ENCODE data around the gene GRB7. TPM values are rescaled to one million over a fixed set of nuclear protein-coding genes. Genes with fewer than 3 reads are reported as not detected.
A peak's percentile ranks its signal among the peaks of the same experiment; 100 is the strongest.

Gene GRB7
- polyA plus RNA-seq, 2 of the 4 experiments (the other 2 are of a cell fraction): 5.9 to 10.1 TPM

DNA sequence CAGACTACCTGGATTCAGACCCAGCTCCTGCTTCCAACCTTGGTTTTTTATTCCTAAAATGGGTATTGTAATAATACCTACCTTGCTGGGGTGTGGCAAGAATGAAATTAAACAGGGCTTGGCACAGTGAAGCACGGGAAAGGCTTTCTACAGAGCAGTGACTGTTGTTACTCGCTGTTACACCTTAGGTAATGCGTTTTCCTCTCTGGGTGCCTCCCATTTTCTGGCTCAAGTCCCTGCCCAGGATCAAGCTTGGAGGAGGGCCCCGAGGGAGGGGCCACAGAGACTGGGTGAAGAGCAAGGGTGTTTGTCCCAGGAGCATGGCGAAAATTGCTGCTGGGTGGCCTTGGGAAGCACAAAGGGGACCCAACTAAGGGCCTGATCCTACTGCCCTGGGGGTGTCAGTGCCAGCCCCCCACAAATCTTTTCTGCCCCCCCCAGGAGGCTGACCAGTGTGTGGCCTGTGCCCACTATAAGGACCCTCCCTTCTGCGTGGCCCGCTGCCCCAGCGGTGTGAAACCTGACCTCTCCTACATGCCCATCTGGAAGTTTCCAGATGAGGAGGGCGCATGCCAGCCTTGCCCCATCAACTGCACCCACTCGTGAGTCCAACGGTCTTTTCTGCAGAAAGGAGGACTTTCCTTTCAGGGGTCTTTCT lies 20.7 kb upstream of the GRB7 start:
- H3K4me2 ChIP-seq: no peak overlapping the region
- ChIA-PET CTCF (interaction anchor here (0.7 to 4.2 kb wide), 7 partner anchors 9 to 94 kb away, joined by 3 to 46 read pairs (median 5); partner anchors contain the start of gene MIEN1), POLR2A (no interaction called here)
- no peaks in the 10 kb centered on the region for H3K4me1 ChIP-seq
- DNase-seq (ENCODE audit: low read depth in 1 of 2, low spot score in 1 of 2) (no peak), FAIRE-seq (no peak), ATAC-seq (0 out of 6 replicates have a peak, but pooled peaks of 1 of the 2 experiments have one; percentile 10)
- no peak overlapping the region for H3K27ac ChIP-seq
- 89% methylated on average over 11 of the region's 11 CpGs for WGBS (ENCODE audit: missing lambda C conversion rate)
- no peak overlapping the region for H3K4me3 ChIP-seq
- H3K9me3 ChIP-seq: no peaks in the 10 kb centered on the region
- TF ChIP-seq HOXB5 (CRISPR knock-in tag; IDR thresholded peaks at IDR 0.05) (no peak), KDM1A (IDR thresholded peaks at IDR 0.05; ENCODE audit: low read depth) (no peak), CHD2 (IDR thresholded peaks at IDR 0.05; ENCODE audit: low read length, partially characterized antibody) (no peak), GATA3 (IDR thresholded peaks at IDR 0.05; ENCODE audit: borderline replicate concordance) (no peak), RFX5 (IDR thresholded peaks at IDR 0.05) (no peak), HOXA7 (CRISPR knock-in tag; IDR thresholded peaks at IDR 0.05) (no peak), CHD4 (IDR thresholded peaks at IDR 0.05; ENCODE audit: borderline replicate concordance) (no peak), JUNB (IDR thresholded peaks at IDR 0.05) (no peak), RARB (CRISPR knock-in tag; IDR thresholded peaks at IDR 0.05) (no peak), NPAS2 (CRISPR knock-in tag; IDR thresholded peaks at IDR 0.05; ENCODE audit: borderline replicate concordance) (no peak), TP53 (CRISPR knock-in tag; IDR thresholded peaks at IDR 0.05) (no peak), PBX3 (IDR thresholded peaks at IDR 0.05) (no peak)

DNA sequence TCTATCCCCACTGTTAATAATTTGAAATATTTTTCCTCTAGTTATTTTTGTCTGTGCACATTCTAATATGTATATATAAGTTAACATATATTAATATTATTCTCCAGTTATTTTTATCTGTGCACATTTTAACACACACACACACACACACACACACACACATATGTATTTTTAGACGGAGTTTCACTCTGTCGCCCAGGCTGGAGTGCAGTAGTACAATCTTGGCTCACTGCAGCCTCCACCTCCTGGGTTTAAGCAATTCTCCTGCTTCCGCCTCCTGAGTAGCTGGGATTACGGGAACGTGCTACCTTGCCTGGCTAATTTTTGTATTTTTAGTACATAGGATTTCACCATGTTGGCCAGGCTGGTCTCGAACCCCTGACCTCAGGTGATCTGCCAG lies 20.1 kb upstream of the GRB7 start:
- Histone ChIP-seq H3K27ac (no peak overlapping the region), H3K4me2 (no peak overlapping the region), H3K4me3 (no peak overlapping the region), H3K4me1 (no peaks in the 10 kb centered on the region), H3K9me3 (no peaks in the 10 kb centered on the region)
- no peak for DNase-seq (ENCODE audit: low read depth in 1 of 2, low spot score in 1 of 2)
- TF ChIP-seq HEYL (CRISPR knock-in tag; IDR thresholded peaks at IDR 0.05): no peak
- TF ChIP-seq CBX2 (IDR thresholded peaks at IDR 0.05; ENCODE audit: borderline replicate concordance, low read depth): no peak
- no peak for TF ChIP-seq MAZ (IDR thresholded peaks at IDR 0.05; ENCODE audit: borderline replicate concordance, low read depth, low read length)
- no peak for TF ChIP-seq HOXB13 (CRISPR knock-in tag; IDR thresholded peaks at IDR 0.05; ENCODE audit: low read depth)
- POLR2A ChIA-PET: no interaction called here
- FAIRE-seq: no peak
- ATAC-seq: no peak
- WGBS (ENCODE audit: missing lambda C conversion rate): 91% methylated on average over 6 of the region's 6 CpGs
- CTCF ChIA-PET: interaction anchor here (1.0 to 4.9 kb wide), 5 partner anchors 9 to 28 kb away, joined by 3 to 43 read pairs (median 5); partner anchors contain the start of genes ERBB2 and MIEN1

DNA sequence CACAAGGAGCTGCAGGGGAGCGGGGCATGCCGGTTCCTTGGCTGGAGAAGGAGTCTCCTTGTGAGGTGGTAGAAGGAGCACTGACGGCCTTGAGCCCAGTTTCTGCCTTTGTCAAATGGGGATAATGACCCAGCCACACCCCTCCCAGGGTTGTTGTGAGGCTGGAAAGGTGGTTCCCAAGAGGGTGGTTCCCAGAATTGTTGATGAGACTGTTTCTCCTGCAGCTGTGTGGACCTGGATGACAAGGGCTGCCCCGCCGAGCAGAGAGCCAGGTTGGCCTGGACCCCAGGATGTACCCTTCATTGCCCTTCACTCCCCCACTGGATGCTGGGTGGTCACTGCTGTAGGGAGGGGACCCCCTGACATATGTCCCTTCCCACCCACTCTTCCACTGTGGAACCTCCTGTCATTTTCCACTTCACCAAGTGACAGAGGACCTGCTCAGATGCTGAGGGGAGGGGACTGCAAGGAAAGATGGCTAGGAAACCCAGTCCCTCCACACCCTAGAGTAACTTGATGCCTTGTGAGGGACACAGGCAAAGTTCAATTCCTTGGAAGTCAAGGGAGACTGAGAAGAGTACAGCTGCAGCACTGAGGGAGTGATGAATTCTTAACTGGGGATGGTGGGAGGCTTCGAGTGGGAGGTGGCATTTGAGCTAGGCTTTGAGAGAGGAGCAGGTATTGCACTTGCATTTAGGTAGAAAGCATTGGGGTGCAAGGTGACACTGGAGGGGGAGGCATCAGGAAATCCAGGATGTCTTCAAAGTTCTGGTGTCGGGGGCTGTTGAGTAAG lies 18.0 kb upstream of the GRB7 start:
- ATAC-seq (0 out of 6 replicates have a peak, but pooled peaks of 1 of the 2 experiments have one; percentile 3), FAIRE-seq (no peak), DNase-seq (ENCODE audit: low read depth in 1 of 2, low spot score in 1 of 2) (no peak)
- Histone ChIP-seq H3K4me3 (no peak overlapping the region), H3K27ac (no peak overlapping the region), H3K9me3 (no peaks in the 10 kb centered on the region), H3K4me1 (peaks cover 4% of the 10 kb centered on the region; the same call in 1 of the 3 replicates), H3K4me2 (no peak overlapping the region)
- TF ChIP-seq PHF8 (IDR thresholded peaks at IDR 0.05; ENCODE audit: borderline replicate concordance, low read depth) (no peak), TP53 (CRISPR knock-in tag; IDR thresholded peaks at IDR 0.05) (no peak), NFE2L2 (conservative IDR thresholded peaks at IDR 0.05; ENCODE audit: low read length) (no peak)
- 90% methylated on average over 7 of the region's 7 CpGs for WGBS (ENCODE audit: missing lambda C conversion rate)
- ChIA-PET CTCF (interaction anchor here (0.6 to 4.9 kb wide), 14 partner anchors 9 to 176 kb away, joined by 3 to 43 read pairs (median 5); partner anchors contain the start of genes ERBB2 and MIEN1), POLR2A (interaction anchor here (1.4 kb wide), 1 partner anchor 20 kb away, joined by 4 read pairs; the partner anchor contains the start of gene ERBB2)

All from A549 (cell line).